DND-41 (cell line): ENCODE data around the gene TMEM14C.

Source experiments
- CTCF ChIP-seq: IDR thresholded peaks from 2 replicates; pipeline ENCODE4 v1.5.1; 2012; ENCODE audit warnings: borderline replicate concordance, low read length, moderate library complexity, mild to moderate bottlenecking; ENCODE audit not compliant: poor library complexity, severe bottlenecking; ENCODE audit errors: extremely low read depth
- EZH2 ChIP-seq: IDR thresholded peaks from 3 replicates; pipeline ENCODE4 v1.6.1; 2012; ENCODE audit warnings: borderline replicate concordance, low read depth, mild to moderate bottlenecking, moderate library complexity, low read length, inconsistent platforms; ENCODE audit not compliant: severe bottlenecking

GRCh38 chr6:10687582-10687981, 35.3 kb upstream of the TMEM14C start:
- TF ChIP-seq CTCF: no peak
- TF ChIP-seq EZH2: no peak
